Lower leg skin (tissue), 4 donors: ENCODE data around the gene PDGFD. TPM values are rescaled to one million over a fixed set of nuclear protein-coding genes. Genes with fewer than 3 reads are reported as not detected.
A peak's percentile ranks its signal among the peaks of the same experiment; 100 is the strongest.

Source experiments
- DNase-seq, 2 donors: peaks; one replicate each; pipeline ENCODE4 v3.0.0-alpha.2; 2019; ENCODE audit warnings: low spot score in 2 of 2
- H3K4me3 ChIP-seq: fragments of 200-600 bp; sonication (generic); 2 replicates; pipeline ENCODE4 v1.5.1; 2017; ENCODE audit warnings: mild to moderate bottlenecking, low read depth; ENCODE audit not compliant: poor library complexity, severe bottlenecking
- CTCF ChIP-seq, 3 donors: fragments of 450-650 bp; IDR thresholded peaks; one replicate each; pipeline ENCODE4 v1.5.1; 2016; ENCODE audit warnings: antibody characterized with exemption in 3 of 3, mild to moderate bottlenecking in 3 of 3, moderate library complexity in 2 of 3
- POLR2A ChIP-seq, 2 donors: fragments of 450-650 bp; IDR thresholded peaks; one replicate each; pipeline ENCODE4 v1.6.1; 2016 to 2017; ENCODE audit warnings: antibody characterized with exemption in 2 of 2, mild to moderate bottlenecking in 1 of 2, moderate library complexity in 1 of 2
- WGBS, 2 donors: methylation state at CpG; one replicate each; pipeline ENCODE4 v1.1.5; 2018; 5-methylcytosine and 5-hydroxymethylcytosine counted together
- intact Hi-C: fragments of 100-400 bp; cut with DNase I; formaldehyde crosslinking; loops from one replicate; pipeline ENCODE4 v1.15.0; 2023; ENCODE audit warnings: low total_unique reads
- total RNA-seq, 4 donors: library from RNA; depleted of rRNA; stranded (reverse); fragments of >200 nt; gene quantifications; one replicate each; pipeline ENCODE4 v1.1.0, GENCODE V29; 2016

Gene PDGFD
- total RNA-seq, 4 donors from 2014 or later: 6.8 to 15.1 (median 10.5) TPM

GRCh38 chr11:104163100-104164027 lies 583 bp downstream of the PDGFD start:
- peak in 1 of 2 donors; percentile 87 for DNase-seq
- no peak for TF ChIP-seq POLR2A (IDR thresholded peaks at IDR 0.05)
- no peak for TF ChIP-seq CTCF (IDR thresholded peaks at IDR 0.05)
- peak overlapping the region; percentile 31 for H3K4me3 ChIP-seq
- 6% methylated on average over 34 to 36 of the region's 38 CpGs for WGBS, 2 donors
- intact Hi-C loops: no loop called here

- DNase-seq: no peak
Measured at GRCh38 chr11:104161751-104162450, 2.0 kb downstream of the PDGFD start.

GRCh38 chr11:104159356-104159755 lies 4.6 kb downstream of the PDGFD start:
- intact Hi-C loops: no loop called here
- no peak for DNase-seq
- H3K4me3 ChIP-seq: no peak overlapping the region
- WGBS, 2 donors: 86 to 97% methylated on average over 1 of the region's 1 CpG
- TF ChIP-seq CTCF (IDR thresholded peaks at IDR 0.05): no peak
- no peak for TF ChIP-seq POLR2A (IDR thresholded peaks at IDR 0.05)

More at GRCh38 chr11:104161751-104162450, 2.0 kb downstream of the PDGFD start:
- H3K4me3 ChIP-seq: no peak overlapping the region
- intact Hi-C loops: no loop called here
- TF ChIP-seq CTCF (IDR thresholded peaks at IDR 0.05) (no peak), POLR2A (IDR thresholded peaks at IDR 0.05) (no peak)
- 57 to 61% methylated on average over 1 of the region's 1 CpG for WGBS, 2 donors

- TF ChIP-seq CTCF (IDR thresholded peaks at IDR 0.05) (no peak), POLR2A (IDR thresholded peaks at IDR 0.05) (no peak)
- no peak overlapping the region for H3K4me3 ChIP-seq
- no peak for DNase-seq
- 70 to 84% methylated on average over 1 of the region's 1 CpG for WGBS, 2 donors
- intact Hi-C loops: no loop called here
Measured at GRCh38 chr11:104155375-104155774, 8.6 kb downstream of the PDGFD start.

GRCh38 chr11:104154296-104154695 lies 9.7 kb downstream of the PDGFD start:
- no peak for DNase-seq
- H3K4me3 ChIP-seq: no peak overlapping the region
- TF ChIP-seq POLR2A (IDR thresholded peaks at IDR 0.05) (no peak), CTCF (IDR thresholded peaks at IDR 0.05) (no peak)
- WGBS, 2 donors: 70 to 74% methylated on average over 7 of the region's 7 CpGs
- intact Hi-C loops: no loop called here
